ENCODE results near the gene LBX1. TPM values are rescaled to one million over a fixed set of nuclear protein-coding genes. Genes with fewer than 3 reads are reported as not detected.

Gene LBX1
- polyA plus RNA-seq, 1 donor from 2014 or later, result not detected

- Histone ChIP-seq H3K4me3 (ENCODE audit: low read length) (no peak overlapping the region), H3K9me3 (ENCODE audit: low read length) (no peaks in the 10 kb centered on the region), H3K9ac (ENCODE audit: low read length) (no peak overlapping the region), H3K4me2 (ENCODE audit: low read length) (no peak overlapping the region), H3K36me3 (ENCODE audit: insufficient read depth, low read length) (no peaks in the 10 kb centered on the region), H3K79me2 (replicated peaks; ENCODE audit: insufficient read depth, low read length) (no peaks in the 10 kb centered on the region), H3K9me2 (ENCODE audit: insufficient read depth, low read length) (no peaks in the 10 kb centered on the region), H2AFZ (ENCODE audit: low read depth, low read length) (no peak overlapping the region), H3K27me3 (ENCODE audit: insufficient read depth, low read depth, low read length) (peaks cover 6% of the 10 kb centered on the region), H4K20me1 (ENCODE audit: insufficient read depth) (no peaks in the 10 kb centered on the region), H3K27ac (ENCODE audit: low read length) (no peak overlapping the region), H3F3A (ENCODE audit: insufficient read depth, low read length, poor library complexity, severe bottlenecking) (no peaks in the 10 kb centered on the region)
- TF ChIP-seq CTCF (IDR thresholded peaks at IDR 0.05; ENCODE audit: poor library complexity, severe bottlenecking) (no peak), RAD21 (conservative IDR thresholded peaks at IDR 0.05) (no peak), POLR2AphosphoS5 (IDR thresholded peaks at IDR 0.05) (no peak), EP300 (conservative IDR thresholded peaks at IDR 0.05; ENCODE audit: poor library complexity, severe bottlenecking) (no peak), SMC3 (conservative IDR thresholded peaks at IDR 0.05; ENCODE audit: poor library complexity) (no peak), TAF1 (IDR thresholded peaks at IDR 0.05; ENCODE audit: low read depth) (no peak), REST (IDR thresholded peaks at IDR 0.05; ENCODE audit: borderline replicate concordance) (no peak), EZH2 (IDR thresholded peaks at IDR 0.05; ENCODE audit: borderline replicate concordance, insufficient read depth, low read length, poor library complexity, severe bottlenecking) (no peak)
Measured at GRCh38 chr10:101270763-101271162, 41.5 kb upstream of the LBX1 start.

GRCh38 chr10:101267776-101268175 is 38.5 kb upstream of the LBX1 start:
- Histone ChIP-seq H2AFZ (ENCODE audit: low read depth, low read length) (no peak overlapping the region), H3F3A (ENCODE audit: insufficient read depth, low read length, poor library complexity, severe bottlenecking) (no peaks in the 10 kb centered on the region), H4K20me1 (ENCODE audit: insufficient read depth) (no peaks in the 10 kb centered on the region), H3K9me2 (ENCODE audit: insufficient read depth, low read length) (no peaks in the 10 kb centered on the region), H3K4me2 (ENCODE audit: low read length) (no peak overlapping the region), H3K27me3 (ENCODE audit: insufficient read depth, low read depth, low read length) (peaks cover 6% of the 10 kb centered on the region), H3K4me3 (ENCODE audit: low read length) (no peak overlapping the region), H3K36me3 (ENCODE audit: insufficient read depth, low read length) (no peaks in the 10 kb centered on the region), H3K79me2 (replicated peaks; ENCODE audit: insufficient read depth, low read length) (no peaks in the 10 kb centered on the region), H3K9me3 (ENCODE audit: low read length) (no peaks in the 10 kb centered on the region), H3K27ac (ENCODE audit: low read length) (no peak overlapping the region), H3K9ac (ENCODE audit: low read length) (no peak overlapping the region)
- TF ChIP-seq CTCF (IDR thresholded peaks at IDR 0.05; ENCODE audit: poor library complexity, severe bottlenecking), result no peak
